HUES48 (cell line): ENCODE data around the gene UBE2L5.
"Not testable (repeated sequence)": the region's sequence is repeated elsewhere in the genome, so short reads cannot be mapped to it uniquely, and the experiment has no call there.

Source experiments
- H3K27ac ChIP-seq: one replicate; pipeline ENCODE4 v1.7.0; 2013; ENCODE audit warnings: low read depth, low read length, inconsistent platforms
- H3K27me3 ChIP-seq: 2 replicates; pipeline ENCODE4 v1.6.1; 2013; ENCODE audit warnings: mild to moderate bottlenecking, low read length; ENCODE audit not compliant: control insufficient read depth, insufficient read depth
- H3K36me3 ChIP-seq: 2 replicates; pipeline ENCODE4 v1.6.1; 2013; ENCODE audit warnings: low read length; ENCODE audit not compliant: control insufficient read depth, insufficient read depth
- H3K4me1 ChIP-seq: 2 replicates; pipeline ENCODE4 v1.6.1; 2013; ENCODE audit warnings: mild to moderate bottlenecking, low read length; ENCODE audit not compliant: control insufficient read depth, insufficient read depth
- H3K4me3 ChIP-seq: 2 replicates; pipeline ENCODE4 v1.5.1; 2013; ENCODE audit warnings: mild to moderate bottlenecking, low read depth, low read length
- H3K9ac ChIP-seq: 2 replicates; pipeline ENCODE4 v1.6.1; 2013; ENCODE audit warnings: mild to moderate bottlenecking, low read depth, low read length, moderate library complexity
- H3K9me3 ChIP-seq: 2 replicates; pipeline ENCODE4 v1.6.1; 2013; ENCODE audit warnings: low read length; ENCODE audit not compliant: control insufficient read depth, insufficient read depth

Gene UBE2L5

DNA sequence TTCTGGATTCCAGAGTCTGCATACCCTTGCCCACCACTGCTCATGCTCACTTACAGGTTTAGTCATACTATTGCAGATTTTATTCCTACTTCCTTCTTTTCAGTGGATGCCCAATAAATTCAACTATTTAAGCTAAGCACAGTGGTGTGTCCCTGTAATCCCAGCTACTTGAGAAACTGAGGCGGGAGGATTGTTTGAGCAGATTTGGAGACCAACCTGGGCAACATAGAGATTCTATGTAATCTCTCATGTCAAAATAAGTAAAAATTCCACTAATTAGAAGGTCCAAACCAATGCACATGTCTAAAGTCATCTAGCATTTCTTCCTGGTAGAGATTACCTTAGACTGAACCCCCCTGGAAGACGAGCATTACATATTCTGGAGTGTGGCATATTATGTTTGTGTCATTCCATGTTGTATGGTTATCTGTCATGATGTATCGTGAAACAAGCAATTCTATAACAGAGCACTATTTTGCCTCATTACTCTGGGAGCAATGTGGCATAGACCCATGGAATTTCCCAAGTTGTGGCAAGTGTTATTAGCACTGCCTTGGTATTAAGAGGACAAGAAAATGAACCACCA lies 35.1 kb downstream of the UBE2L5 start:
- H3K4me3 ChIP-seq, result no peak overlapping the region
- H3K36me3 ChIP-seq, result peaks cover 28% of the 10 kb centered on the region
- no peaks in the 10 kb centered on the region for H3K4me1 ChIP-seq
- H3K27me3 ChIP-seq, result no peaks in the 10 kb centered on the region
- H3K9me3 ChIP-seq, result no peaks in the 10 kb centered on the region
- no peak overlapping the region for H3K9ac ChIP-seq
- peak overlapping the region; percentile 29 for H3K27ac ChIP-seq

DNA sequence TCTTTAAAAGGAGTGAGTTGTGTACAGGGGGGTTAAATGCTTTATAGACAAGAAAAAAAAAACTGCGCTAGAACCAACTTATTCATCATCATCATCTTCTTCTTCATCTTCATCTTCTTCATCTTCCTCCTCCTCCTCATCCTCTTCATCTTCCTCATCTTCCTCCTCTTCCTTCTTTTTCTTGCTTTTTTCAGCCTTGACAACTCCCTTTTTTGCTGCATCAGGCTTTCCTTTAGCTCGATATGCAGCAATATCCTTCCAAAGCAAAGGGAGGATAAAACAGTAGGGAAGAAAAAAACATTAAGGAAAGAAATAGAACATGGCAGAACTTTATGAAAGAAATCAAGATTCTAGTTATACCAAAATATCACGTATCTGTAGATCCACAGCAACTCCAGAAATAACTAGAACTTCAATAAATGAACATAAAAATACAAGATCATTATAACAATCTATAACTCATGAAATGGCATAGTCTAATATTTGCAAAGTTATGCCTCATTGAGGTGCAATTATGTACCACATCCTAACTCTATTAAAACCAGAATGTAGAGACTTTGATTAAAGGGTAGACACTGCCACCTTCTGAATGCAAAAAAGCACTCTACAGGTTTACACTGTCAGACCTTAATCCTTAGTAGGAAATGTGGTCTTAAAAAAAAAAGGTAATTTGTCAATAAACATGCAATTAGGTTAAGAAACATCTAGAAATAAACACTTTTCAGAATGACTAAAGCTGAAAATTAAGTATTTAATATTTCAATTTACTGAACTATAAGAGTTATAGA lies 39.2 kb downstream of the UBE2L5 start:
- H3K9ac ChIP-seq, H3K27me3 ChIP-seq, H3K9me3 ChIP-seq, H3K4me3 ChIP-seq, H3K4me1 ChIP-seq, H3K27ac ChIP-seq: not testable (repeated sequence)
- H3K36me3 ChIP-seq, result peaks cover 46% of the 10 kb centered on the region

DNA sequence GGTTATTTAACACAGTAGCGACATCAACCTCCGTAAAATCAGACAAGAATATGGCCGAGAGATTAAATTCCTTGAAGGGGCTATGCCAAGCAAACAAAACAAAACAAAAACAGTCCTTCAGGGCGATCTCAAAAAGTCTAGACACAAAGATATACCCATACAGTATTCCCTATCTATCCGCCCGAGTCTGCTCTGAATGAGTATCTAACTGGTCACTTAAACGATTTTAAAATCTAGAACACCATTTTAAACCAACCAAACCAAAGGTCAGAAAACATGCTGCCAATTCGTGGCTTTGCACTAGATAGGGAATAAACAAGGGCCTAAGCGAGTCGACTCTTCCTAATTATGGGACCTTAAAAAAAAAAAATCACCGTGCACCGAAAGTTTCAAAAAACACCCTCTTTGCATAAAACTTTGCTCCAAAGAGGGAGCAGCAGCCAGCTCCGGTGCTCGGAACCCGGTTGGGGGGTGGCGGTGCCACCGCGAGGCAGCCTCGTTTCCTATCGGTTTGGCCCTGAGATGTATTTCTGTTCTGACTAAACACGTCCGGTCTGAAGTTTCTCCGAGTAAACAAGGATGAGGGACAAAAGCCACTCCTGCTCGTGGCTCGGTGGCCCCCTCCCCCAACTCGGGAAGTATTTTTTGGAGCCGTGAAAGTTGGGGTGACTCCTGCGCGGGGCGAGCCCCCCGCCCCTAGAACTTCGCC lies 41.6 kb downstream of the UBE2L5 start:
- Histone ChIP-seq H3K9me3 (no peaks in the 10 kb centered on the region), H3K36me3 (peaks cover 41% of the 10 kb centered on the region), H3K4me1 (peaks cover 10% of the 10 kb centered on the region), H3K9ac (peak overlapping the region; percentile 99), H3K4me3 (peak overlapping the region; percentile 99), H3K27ac (peak overlapping the region; percentile 94), H3K27me3 (no peaks in the 10 kb centered on the region)

DNA sequence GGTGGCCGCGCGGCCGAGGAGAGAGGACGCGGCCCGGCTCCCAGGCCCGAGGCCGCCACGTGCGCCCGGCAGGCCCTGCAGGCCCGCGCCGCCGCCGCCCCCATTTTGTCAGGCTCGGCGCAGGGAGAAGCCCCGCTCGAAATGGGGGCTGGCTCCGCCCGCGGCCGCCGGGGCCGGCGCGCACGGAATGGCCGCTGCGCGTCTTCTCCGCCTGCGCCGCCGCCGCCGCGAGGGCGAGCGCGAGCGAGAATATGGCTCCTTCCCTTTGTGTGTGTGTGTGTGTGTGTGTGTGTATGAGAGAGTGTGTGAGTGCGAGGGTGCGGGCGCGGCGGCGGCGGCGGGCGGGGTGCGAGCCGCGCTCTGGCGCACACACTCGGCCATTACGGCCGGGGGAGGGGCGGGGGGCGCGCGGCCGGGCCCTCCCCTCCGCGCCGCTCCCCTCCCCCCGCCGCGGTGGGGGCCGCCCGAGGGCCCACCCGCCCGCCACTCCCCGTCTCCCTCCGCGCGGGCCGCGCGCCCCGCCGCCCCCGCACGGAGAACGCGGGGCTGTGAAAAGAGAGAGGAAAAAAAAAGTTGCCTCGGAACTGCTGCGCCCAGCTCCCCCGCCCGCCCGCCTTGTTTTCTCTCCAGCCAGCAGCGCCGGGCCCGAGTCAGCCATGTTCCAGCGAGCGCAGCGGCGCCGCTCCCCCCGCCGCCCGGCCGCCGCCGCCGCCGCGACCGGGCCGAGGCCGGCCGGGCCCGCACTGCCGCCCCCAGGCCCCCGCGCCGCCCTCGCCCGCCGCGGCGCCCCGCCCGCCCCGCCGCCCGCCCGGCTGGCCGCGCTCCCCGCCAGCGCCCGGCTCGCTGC lies 42.4 kb downstream of the UBE2L5 start:
- Histone ChIP-seq H3K9me3 (no peaks in the 10 kb centered on the region), H3K27ac (peak overlapping the region; percentile 94), H3K4me3 (peak overlapping the region; percentile 99), H3K4me1 (peaks cover 10% of the 10 kb centered on the region), H3K27me3 (no peaks in the 10 kb centered on the region), H3K36me3 (peaks cover 33% of the 10 kb centered on the region), H3K9ac (peak overlapping the region; percentile 99)

DNA sequence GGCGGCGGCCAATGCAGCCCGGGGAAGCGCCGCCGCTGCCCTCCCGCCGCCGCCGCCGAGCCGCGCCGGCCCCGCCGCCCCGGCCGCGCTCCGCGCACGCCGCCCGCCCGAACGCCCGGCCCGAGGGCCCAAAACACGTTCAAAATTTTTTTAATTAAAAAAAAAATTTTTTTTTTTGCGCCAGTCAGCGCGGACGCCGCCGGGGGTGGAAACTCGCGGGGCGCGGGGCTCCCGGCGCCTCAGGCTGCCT lies 43.0 kb downstream of the UBE2L5 start:
- no peaks in the 10 kb centered on the region for H3K9me3 ChIP-seq
- peaks cover 10% of the 10 kb centered on the region for H3K4me1 ChIP-seq
- H3K27ac ChIP-seq, result peak overlapping the region; percentile 98
- H3K27me3 ChIP-seq, result no peaks in the 10 kb centered on the region
- peak overlapping the region; percentile 87 for H3K4me3 ChIP-seq
- peak overlapping the region; percentile 98 for H3K9ac ChIP-seq
- H3K36me3 ChIP-seq, result peaks cover 30% of the 10 kb centered on the region

DNA sequence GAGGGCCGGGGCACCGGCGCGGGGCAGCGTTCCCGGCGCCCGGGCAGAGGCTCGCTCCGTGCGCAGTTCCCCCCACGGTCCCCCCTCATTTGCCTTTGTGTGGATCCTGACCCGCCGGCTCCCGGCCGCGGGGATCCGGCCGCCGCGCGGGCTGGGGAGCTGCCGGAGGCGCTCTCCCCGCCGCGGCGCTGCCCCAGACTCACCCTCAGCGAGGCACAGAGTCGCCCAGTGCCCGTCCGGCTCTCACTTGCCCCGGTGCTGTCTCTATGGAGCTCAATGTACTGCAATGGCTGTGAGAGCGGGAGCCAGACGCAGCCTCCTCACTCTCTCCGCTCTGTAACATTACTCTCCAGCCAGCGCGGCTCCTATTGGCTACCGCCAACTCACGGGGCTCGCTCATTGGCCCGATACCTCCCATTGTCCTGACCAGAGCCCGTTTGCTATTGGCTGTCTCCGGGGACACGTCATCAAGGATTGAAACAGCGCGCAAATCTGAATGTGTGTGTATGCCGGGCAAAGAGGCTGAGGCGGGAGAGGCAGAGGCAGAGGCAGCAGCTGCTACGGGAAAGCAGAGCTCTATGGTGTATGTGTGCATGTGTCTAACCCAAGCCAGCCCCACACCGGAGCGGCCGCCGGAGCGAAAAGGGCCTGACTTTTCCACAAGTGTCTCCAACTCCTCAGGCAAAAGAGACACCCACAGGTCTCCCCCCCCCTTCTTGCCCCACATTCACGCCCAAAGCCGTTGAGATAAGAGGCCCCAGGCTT lies 43.5 kb downstream of the UBE2L5 start, which contains the start of gene HMGB1:
Gene HMGB1, minus strand, starts transcription at position 344 of the 765 bp plus-strand sequence. CDS start 2,256 bp downstream, outside the sequence.
- H3K4me1 ChIP-seq, result peaks cover 10% of the 10 kb centered on the region
- H3K4me3 ChIP-seq, result peak within 1 kb of the TSS; percentile 99
- H3K27ac ChIP-seq, result peak within 1 kb of the TSS; percentile 98
- peak within 1 kb of the TSS; percentile 98 for H3K9ac ChIP-seq
- no peaks in the 10 kb centered on the region for H3K9me3 ChIP-seq
- no peaks in the 10 kb centered on the region for H3K27me3 ChIP-seq
- peaks cover 30% of the 10 kb centered on the region for H3K36me3 ChIP-seq

DNA sequence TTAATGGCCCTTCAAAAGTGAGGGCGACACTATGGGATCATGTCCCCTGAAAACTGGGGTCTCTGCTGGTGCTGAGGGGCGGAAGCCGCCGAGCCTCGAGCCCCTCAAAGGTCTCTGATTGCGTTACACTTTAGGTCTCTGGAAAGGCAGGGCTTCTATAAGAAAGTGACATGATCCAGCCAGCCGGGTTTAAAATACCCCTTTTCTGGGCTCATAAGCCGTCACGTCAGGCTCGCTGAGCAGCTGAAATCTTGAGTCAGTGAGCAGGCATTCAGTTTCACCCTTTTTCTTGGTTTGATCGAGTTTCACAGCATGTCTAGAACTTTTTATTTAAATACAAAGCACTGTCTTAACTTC lies 44.0 kb downstream of the UBE2L5 start:
- Histone ChIP-seq H3K27me3 (no peaks in the 10 kb centered on the region), H3K9me3 (no peaks in the 10 kb centered on the region), H3K4me3 (peak overlapping the region; percentile 87), H3K27ac (peak overlapping the region; percentile 98), H3K36me3 (peaks cover 28% of the 10 kb centered on the region), H3K9ac (peak overlapping the region; percentile 74; the same call in 1 of the 2 replicates), H3K4me1 (peaks cover 10% of the 10 kb centered on the region)

DNA sequence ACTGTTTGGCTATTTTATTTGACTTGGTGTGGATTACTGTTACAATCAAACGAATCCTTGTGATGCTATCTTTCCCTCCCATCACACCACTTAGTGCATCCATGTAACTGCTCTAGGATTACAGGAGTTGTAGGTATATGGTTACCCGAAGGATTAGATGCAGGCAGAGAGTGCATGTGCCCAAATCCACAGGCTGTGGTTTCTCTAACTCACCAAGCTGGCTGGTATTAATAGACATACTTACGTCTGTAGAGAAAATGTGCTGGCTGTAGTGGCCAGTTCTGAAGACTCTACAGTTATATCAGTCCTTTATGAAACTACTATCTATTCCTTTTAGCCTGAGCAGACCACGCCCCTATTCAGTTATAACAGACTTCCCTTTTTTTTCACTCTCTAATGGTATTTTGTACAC lies 44.6 kb downstream of the UBE2L5 start:
- no peaks in the 10 kb centered on the region for H3K9me3 ChIP-seq
- no peaks in the 10 kb centered on the region for H3K27me3 ChIP-seq
- H3K36me3 ChIP-seq, result peaks cover 23% of the 10 kb centered on the region
- H3K4me1 ChIP-seq, result peaks cover 10% of the 10 kb centered on the region
- H3K27ac ChIP-seq, result peak overlapping the region; percentile 98
- peak overlapping the region; percentile 87 for H3K4me3 ChIP-seq
- H3K9ac ChIP-seq, result no peak overlapping the region

DNA sequence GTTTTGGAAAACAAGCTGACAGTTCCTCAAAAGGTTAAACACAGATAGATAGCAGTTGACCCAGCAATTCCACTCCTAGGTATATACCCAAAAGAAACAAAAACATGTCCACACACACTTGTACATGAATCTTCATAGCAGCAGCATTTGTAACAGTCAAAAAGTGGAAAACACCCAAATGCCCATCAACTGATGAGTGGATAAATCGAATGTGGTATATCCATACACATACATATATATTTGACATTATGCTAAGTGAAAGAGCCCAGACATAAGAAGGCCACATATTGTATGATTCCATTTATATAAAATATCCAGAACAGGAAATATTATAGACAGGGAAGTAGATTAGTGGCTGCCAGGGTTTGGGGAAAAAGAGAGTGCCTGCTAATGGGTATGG lies 51.4 kb downstream of the UBE2L5 start:
- Histone ChIP-seq H3K36me3 (no peaks in the 10 kb centered on the region), H3K4me1 (peaks cover 12% of the 10 kb centered on the region), H3K27me3 (no peaks in the 10 kb centered on the region), H3K9ac (no peak overlapping the region), H3K4me3 (no peak overlapping the region), H3K9me3 (no peaks in the 10 kb centered on the region), H3K27ac (no peak overlapping the region)
